ENCODE results near the gene HOXC4. TPM values are rescaled to one million over a fixed set of nuclear protein-coding genes. Genes with fewer than 3 reads are reported as not detected.

The HOXC4 gene
- total RNA-seq, 1 experiment from 2014 or later = 4.7 TPM

- no peak for DNase-seq (ENCODE audit: low read depth)
Measured at GRCh38 chr12:54015018-54015931, 38.4 kb upstream of the HOXC4 start.

- DNase-seq (ENCODE audit: low read depth) = no peak
Measured at GRCh38 chr12:54016051-54016450, 37.6 kb upstream of the HOXC4 start.

- DNase-seq (ENCODE audit: low read depth) = peak; percentile 90
Measured at GRCh38 chr12:54016478-54016964, 37.1 kb upstream of the HOXC4 start.

GRCh38 chr12:54017027-54017788 lies 36.4 kb upstream of the HOXC4 start:
- peak; percentile 50 for DNase-seq (ENCODE audit: low read depth)

GRCh38 chr12:54017878-54018467 lies 35.7 kb upstream of the HOXC4 start:
- DNase-seq (ENCODE audit: low read depth) = peak; percentile 94

GRCh38 chr12:54018468-54018984 lies 35.1 kb upstream of the HOXC4 start:
- peak; percentile 47 for DNase-seq (ENCODE audit: low read depth)

GRCh38 chr12:54019091-54019811 lies 34.4 kb upstream of the HOXC4 start:
- DNase-seq (ENCODE audit: low read depth) = peak; percentile 44

- DNase-seq (ENCODE audit: low read depth) = peak; percentile 71
Measured at GRCh38 chr12:54019924-54020590, 33.6 kb upstream of the HOXC4 start.

- no peak for DNase-seq (ENCODE audit: low read depth)
Measured at GRCh38 chr12:54020591-54021405, 32.8 kb upstream of the HOXC4 start.

- no peak for DNase-seq (ENCODE audit: low read depth)
Measured at GRCh38 chr12:54021432-54022013, 32.1 kb upstream of the HOXC4 start.

GRCh38 chr12:54022960-54023884 lies 30.4 kb upstream of the HOXC4 start:
- no peak for DNase-seq (ENCODE audit: low read depth)

GRCh38 chr12:54024127-54024526 lies 29.5 kb upstream of the HOXC4 start:
- DNase-seq (ENCODE audit: low read depth) = no peak

GRCh38 chr12:54024581-54025305 lies 28.9 kb upstream of the HOXC4 start:
- DNase-seq (ENCODE audit: low read depth) = no peak

- DNase-seq (ENCODE audit: low read depth) = no peak
Measured at GRCh38 chr12:54025499-54026405, 27.9 kb upstream of the HOXC4 start.

GRCh38 chr12:54026640-54027441 lies 26.8 kb upstream of the HOXC4 start:
- DNase-seq (ENCODE audit: low read depth) = no peak

GRCh38 chr12:54027442-54027786 lies 26.2 kb upstream of the HOXC4 start:
- no peak for DNase-seq (ENCODE audit: low read depth)
